Testis (tissue), 2 donors: Measurements from ENCODE around the gene AMBRA1.

ENCODE experiments used
- CTCF ChIP-seq, 3 experiments: fragments of 450-650 bp in 2 of 3; fragments of 200-600 bp in 1 of 3; sonication (generic) in 1 of 3; IDR thresholded peaks; one replicate each; pipeline ENCODE4 v1.5.1; 2016 to 2019; ENCODE audit warnings: antibody characterized with exemption in 3 of 3, mild to moderate bottlenecking in 2 of 3, moderate library complexity in 1 of 3
- POLR2A ChIP-seq: fragments of 450-650 bp; IDR thresholded peaks from one replicate; pipeline ENCODE4 v1.6.1; 2017; ENCODE audit warnings: antibody characterized with exemption, mild to moderate bottlenecking, moderate library complexity

GRCh38 chr11:46511342-46511741 lies 82.5 kb downstream of the AMBRA1 start:
- TF ChIP-seq CTCF (IDR thresholded peaks at IDR 0.05) (no peak), POLR2A (no peak)
